ENCODE results near the gene CAPZB.

- TF ChIP-seq CTCF (IDR thresholded peaks at IDR 0.05), result no peak
- TF ChIP-seq POLR2A (IDR thresholded peaks at IDR 0.05), result no peak
Measured at GRCh38 chr1:19345391-19345790, 139.9 kb downstream of the CAPZB start.

Measured in adrenal gland (tissue), 5 donors.